Upper lobe of left lung (tissue), 4 donors: Measurements from ENCODE around the gene HSD17B3.

Source experiments
- POLR2A ChIP-seq, 4 donors: fragments of 450-650 bp; IDR thresholded peaks; one replicate each; pipeline ENCODE4 v1.5.1; 2016 to 2017; ENCODE audit warnings: antibody characterized with exemption in 4 of 4, mild to moderate bottlenecking in 2 of 4
- POLR2AphosphoS5 ChIP-seq, 2 donors: sonication (generic); formaldehyde crosslinking; IDR thresholded peaks; one replicate each; pipeline ENCODE4 v1.5.1; 2017; ENCODE audit warnings: antibody characterized with exemption in 2 of 2

GRCh38 chr9:96318921-96319565 is 17.1 kb upstream of the HSD17B3 start:
- no peak for TF ChIP-seq POLR2AphosphoS5 (IDR thresholded peaks at IDR 0.05)
- no peak for TF ChIP-seq POLR2A (IDR thresholded peaks at IDR 0.05)
